SK-N-SH (cell line): Measurements from ENCODE around the gene ESYT1. TPM values are rescaled to one million over a fixed set of nuclear protein-coding genes. Genes with fewer than 3 reads are reported as not detected.
A peak's percentile ranks its signal among the peaks of the same experiment; 100 is the strongest.

Experiments
- CTCF ChIA-PET: fragments of 300-600, 350-600 bp; formaldehyde crosslinking; extraction: SDS; loops from one replicate; lab custom pipeline; 2021; lab: Yijun Ruan, JAX
- POLR2A ChIA-PET: fragments of 350-600 bp; sonication (Branson Sonifier 250); formaldehyde crosslinking; extraction: SDS; loops from one replicate; lab custom pipeline; 2020; ENCODE audit warnings: antibody characterized with exemption, inconsistent platforms; lab: Yijun Ruan, JAX
- DNase-seq: peaks from one replicate; pipeline ENCODE4 v3.0.0; 2012
- H2AFZ ChIP-seq: fragments of 200-600 bp; sonication (generic); 2 replicates; pipeline ENCODE4 v1.8.1; 2016; ENCODE audit warnings: antibody characterized with exemption, mild to moderate bottlenecking, low read depth
- H3F3A ChIP-seq: fragments of 200-600 bp; sonication (generic); replicated peaks from 2 replicates; pipeline ENCODE3; 2016; ENCODE audit warnings: antibody characterized with exemption, mild to moderate bottlenecking; ENCODE audit not compliant: insufficient read depth
- H3K27ac ChIP-seq, 2 experiments: fragments of 200-500 bp in 1 of 2; fragments of 200-600 bp in 1 of 2; sonication (Bioruptor generic) in 1 of 2; sonication (generic), shearing (Covaris generic) in 1 of 2; 2 replicates each; pipeline versions ENCODE4 v1.5.1 to v1.6.1; 2014 to 2016; ENCODE audit warnings: low read depth in 2 of 2, inconsistent platforms in 1 of 2, low read length in 1 of 2, mild to moderate bottlenecking in 1 of 2, mixed read lengths in 1 of 2
- H3K27me3 ChIP-seq: fragments of 200-600 bp; sonication (generic), shearing (Covaris generic); 2 replicates; pipeline ENCODE4 v1.6.1; 2016; ENCODE audit warnings: mixed run types; ENCODE audit not compliant: insufficient read depth
- H3K36me3 ChIP-seq, 2 experiments: fragments of 200-500 bp in 1 of 2; fragments of 200-600 bp in 1 of 2; sonication (Bioruptor generic) in 1 of 2; sonication (generic) in 1 of 2; replicated peaks in 1 of 2; 2 replicates each; pipeline versions ENCODE3 to v1.5.1; 2014 to 2016; ENCODE audit warnings: low read length in 1 of 2, mild to moderate bottlenecking in 1 of 2; ENCODE audit not compliant: insufficient read depth in 2 of 2, control insufficient read depth in 1 of 2
- H3K4me1 ChIP-seq, 2 experiments: fragments of 200-500 bp in 1 of 2; fragments of 200-600 bp in 1 of 2; sonication (Bioruptor generic) in 1 of 2; sonication (generic), shearing (Covaris generic) in 1 of 2; 2 replicates each; pipeline versions ENCODE4 v1.5.1 to v1.6.1; 2014 to 2016; ENCODE audit warnings: low read depth in 1 of 2, low read length in 1 of 2, mixed run types in 1 of 2; ENCODE audit not compliant: insufficient read depth in 2 of 2, control insufficient read depth in 1 of 2
- H3K4me2 ChIP-seq: fragments of 200-600 bp; sonication (generic), shearing (Covaris generic); 2 replicates; pipeline ENCODE4 v1.6.1; 2017; ENCODE audit warnings: mixed run types
- H3K4me3 ChIP-seq, 2 experiments: fragments of 200-500 bp in 1 of 2; fragments of 200-600 bp in 1 of 2; sonication (Bioruptor generic) in 1 of 2; sonication (generic), shearing (Covaris generic) in 1 of 2; 2 replicates each; pipeline versions ENCODE4 v1.5.1 to v1.8.1; 2014 to 2016; ENCODE audit warnings: low read depth in 2 of 2, inconsistent platforms in 1 of 2, low read length in 1 of 2, mild to moderate bottlenecking in 1 of 2, mixed read lengths in 1 of 2, moderate library complexity in 1 of 2
- H3K79me2 ChIP-seq: fragments of 200-600 bp; sonication (generic); 2 replicates; pipeline ENCODE4 v1.8.1; 2017; ENCODE audit warnings: mild to moderate bottlenecking; ENCODE audit not compliant: insufficient read depth
- H3K9ac ChIP-seq: fragments of 200-600 bp; sonication (generic); 2 replicates; pipeline ENCODE4 v1.6.1; 2017; ENCODE audit warnings: mixed run types
- H3K9me2 ChIP-seq: fragments of 200-600 bp; sonication (generic); 2 replicates; pipeline ENCODE4 v1.6.1; 2017; ENCODE audit warnings: mixed run types
- H3K9me3 ChIP-seq: fragments of 200-600 bp; sonication (generic); 2 replicates; pipeline ENCODE4 v1.6.1; 2017; ENCODE audit warnings: mixed run types, mild to moderate bottlenecking, moderate library complexity
- H4K20me1 ChIP-seq: fragments of 200-600 bp; sonication (generic); 2 replicates; pipeline ENCODE4 v1.6.1; 2017; ENCODE audit warnings: mild to moderate bottlenecking, mixed run types; ENCODE audit not compliant: insufficient read depth
- EP300 ChIP-seq, 2 experiments: IDR thresholded peaks; 2 replicates each; pipeline versions ENCODE4 v1.4.0 to v1.6.1; 2012; ENCODE audit warnings: borderline replicate concordance in 1 of 2, low read depth in 1 of 2, low read length in 1 of 2
- FOSL2 ChIP-seq: IDR thresholded peaks from 2 replicates; pipeline ENCODE4 v1.4.0; 2012; ENCODE audit warnings: low read depth, mild to moderate bottlenecking, moderate library complexity, borderline replicate concordance
- GABPA ChIP-seq: IDR thresholded peaks from 2 replicates; pipeline ENCODE4 v1.4.0; 2012; ENCODE audit warnings: low read depth, mild to moderate bottlenecking
- MEF2A ChIP-seq: IDR thresholded peaks from 2 replicates; pipeline ENCODE4 v1.4.0; 2012; ENCODE audit warnings: low read depth, borderline replicate concordance
- MXI1 ChIP-seq: IDR thresholded peaks from 2 replicates; pipeline ENCODE4 v1.6.1; 2012; ENCODE audit warnings: mild to moderate bottlenecking, low read depth, low read length, improper control_type of control experiment
- RAD21 ChIP-seq: IDR thresholded peaks from 2 replicates; pipeline ENCODE4 v1.6.1; 2012; ENCODE audit warnings: mild to moderate bottlenecking, low read length
- RFX5 ChIP-seq: IDR thresholded peaks from 2 replicates; pipeline ENCODE4 v1.6.1; 2012; ENCODE audit warnings: mild to moderate bottlenecking, improper control_type of control experiment, low read length
- RXRA ChIP-seq: IDR thresholded peaks from 2 replicates; pipeline ENCODE4 v1.4.0; 2012; ENCODE audit warnings: low read depth, mild to moderate bottlenecking, borderline replicate concordance
- TAF1 ChIP-seq: IDR thresholded peaks from 2 replicates; pipeline ENCODE4 v1.6.1; 2012; ENCODE audit warnings: low read depth, mild to moderate bottlenecking, low read length, moderate library complexity, borderline replicate concordance
- TCF12 ChIP-seq: IDR thresholded peaks from 2 replicates; pipeline ENCODE4 v1.4.0; 2012
- TEAD4 ChIP-seq: IDR thresholded peaks from 2 replicates; pipeline ENCODE4 v1.4.0; 2012; ENCODE audit warnings: mild to moderate bottlenecking, borderline replicate concordance; ENCODE audit not compliant: insufficient read depth
- YY1 ChIP-seq: IDR thresholded peaks from 2 replicates; pipeline ENCODE4 v1.4.0; 2012; ENCODE audit warnings: low read depth, mild to moderate bottlenecking
- WGBS: methylation state at CpG from one replicate; pipeline ENCODE4 v1.1.6; 2017; ENCODE audit warnings: low lambda C conversion rate; 5-methylcytosine and 5-hydroxymethylcytosine counted together
- polyA plus RNA-seq, 3 experiments: library from polyadenylated mRNA; depleted of rRNA; stranded (reverse); fragments of >200 nt; gene quantifications; 2 replicates each; pipeline ENCODE4 v1.2.3, GENCODE V29; 2012
- TF ChIP-seq, protein P1 (sequence below): IDR thresholded peaks from 2 replicates; pipeline ENCODE4 v1.4.0; 2012; ENCODE audit warnings: low read depth
- TF ChIP-seq, protein P2 (sequence below): IDR thresholded peaks from 2 replicates; pipeline ENCODE4 v1.4.0; 2012; ENCODE audit warnings: low read depth, borderline replicate concordance
- TF ChIP-seq, protein P3 (sequence below): IDR thresholded peaks from 2 replicates; pipeline ENCODE4 v1.4.0; 2012; ENCODE audit warnings: low read depth, borderline replicate concordance
- TF ChIP-seq, protein P4 (sequence below): IDR thresholded peaks from 2 replicates; pipeline ENCODE4 v1.6.1; 2012; ENCODE audit warnings: mild to moderate bottlenecking, low read depth, low read length, moderate library complexity
- TF ChIP-seq, protein P5 (sequence below): fragments of 200-600 bp; sonication (generic); IDR thresholded peaks from 2 replicates; pipeline ENCODE4 v1.6.1; 2017; ENCODE audit warnings: antibody characterized with exemption, mild to moderate bottlenecking, moderate library complexity

Gene ESYT1
- polyA plus RNA-seq, 1 of the 3 experiments (the other 2 are of a cell fraction), result 132 TPM

DNA sequence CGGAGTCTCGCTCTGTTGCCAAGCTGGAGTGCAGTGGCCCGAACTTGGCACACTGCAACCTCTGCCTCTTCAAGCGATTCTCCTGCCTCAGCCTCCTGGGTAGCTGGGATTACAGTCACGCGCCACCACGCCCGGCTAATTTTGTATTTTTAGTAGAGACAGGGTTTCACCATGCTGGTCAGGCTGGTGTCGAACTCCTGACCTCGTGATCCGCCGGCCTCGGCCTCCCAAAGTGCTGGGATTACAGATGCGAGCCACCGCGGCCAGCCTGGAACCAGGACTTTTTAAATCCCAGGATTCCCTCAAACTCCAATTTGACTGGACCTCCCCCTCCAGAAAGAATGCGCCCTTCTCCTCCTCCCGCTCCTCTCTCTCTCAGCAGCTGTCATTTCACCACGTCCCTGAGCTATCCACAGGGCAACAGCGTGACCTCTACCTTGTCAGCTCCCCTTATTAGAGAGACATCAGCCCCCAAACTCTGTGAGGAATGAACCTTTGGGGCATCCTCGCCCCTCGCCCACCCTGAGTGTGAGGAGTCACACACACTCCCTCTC is 2.0 kb downstream of the ESYT1 start (continued):
- TF ChIP-seq MEF2A, result no peak

DNA sequence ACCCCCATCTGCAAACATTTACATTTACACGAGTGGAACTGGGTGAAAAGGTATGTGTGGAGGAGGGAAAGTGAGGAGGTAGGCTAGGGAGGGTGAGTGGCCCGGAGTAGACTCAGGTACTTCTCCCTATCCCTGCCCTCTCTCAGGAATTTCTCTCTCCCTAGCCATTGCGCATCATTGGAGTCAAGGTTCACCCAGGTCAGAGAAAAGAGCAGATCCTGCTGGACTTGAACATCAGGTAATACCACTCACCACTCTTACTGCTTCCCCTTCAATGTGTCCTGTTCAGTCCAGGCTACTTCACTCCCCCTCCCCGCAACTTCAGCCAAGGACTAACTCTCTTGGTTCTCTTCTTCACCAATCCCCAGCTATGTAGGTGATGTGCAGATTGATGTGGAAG is 2.8 kb downstream of the ESYT1 start:
- WGBS, result 98% methylated on average over 4 of the region's 4 CpGs
- Histone ChIP-seq H3K4me2 (peak overlapping the region; percentile 98; the same call in 1 of the 2 replicates), H3K9me3 (no peaks in the 10 kb centered on the region), H3K79me2 (peaks cover 39% of the 10 kb centered on the region), H3K27ac (no peak overlapping the region), H3K9me2 (no peaks in the 10 kb centered on the region), H2AFZ (no peak overlapping the region), H4K20me1 (no peaks in the 10 kb centered on the region), H3K36me3 (peaks cover 38 to 47% of the 10 kb centered on the region in 2 experiments), H3F3A (peaks cover 18% of the 10 kb centered on the region), H3K4me1 (peaks cover 13 to 23% of the 10 kb centered on the region in 2 experiments), H3K9ac (no peak overlapping the region), H3K27me3 (no peaks in the 10 kb centered on the region), H3K4me3 (no peak overlapping the region)
- TF ChIP-seq, protein P1, sequence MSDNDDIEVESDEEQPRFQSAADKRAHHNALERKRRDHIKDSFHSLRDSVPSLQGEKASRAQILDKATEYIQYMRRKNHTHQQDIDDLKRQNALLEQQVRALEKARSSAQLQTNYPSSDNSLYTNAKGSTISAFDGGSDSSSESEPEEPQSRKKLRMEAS, result no peak
- TF ChIP-seq RAD21 (no peak), EP300 (IDR thresholded peaks at IDR 0.05; ENCODE audit: borderline replicate concordance in 1 of 2, low read depth in 1 of 2, low read length in 1 of 2) (no peak), TAF1 (no peak), TEAD4 (no peak), TCF12 (no peak), RFX5 (no peak)
- TF ChIP-seq, protein P2, sequence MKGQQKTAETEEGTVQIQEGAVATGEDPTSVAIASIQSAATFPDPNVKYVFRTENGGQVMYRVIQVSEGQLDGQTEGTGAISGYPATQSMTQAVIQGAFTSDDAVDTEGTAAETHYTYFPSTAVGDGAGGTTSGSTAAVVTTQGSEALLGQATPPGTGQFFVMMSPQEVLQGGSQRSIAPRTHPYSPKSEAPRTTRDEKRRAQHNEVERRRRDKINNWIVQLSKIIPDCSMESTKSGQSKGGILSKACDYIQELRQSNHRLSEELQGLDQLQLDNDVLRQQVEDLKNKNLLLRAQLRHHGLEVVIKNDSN, result no peak
- TF ChIP-seq, protein P3, sequence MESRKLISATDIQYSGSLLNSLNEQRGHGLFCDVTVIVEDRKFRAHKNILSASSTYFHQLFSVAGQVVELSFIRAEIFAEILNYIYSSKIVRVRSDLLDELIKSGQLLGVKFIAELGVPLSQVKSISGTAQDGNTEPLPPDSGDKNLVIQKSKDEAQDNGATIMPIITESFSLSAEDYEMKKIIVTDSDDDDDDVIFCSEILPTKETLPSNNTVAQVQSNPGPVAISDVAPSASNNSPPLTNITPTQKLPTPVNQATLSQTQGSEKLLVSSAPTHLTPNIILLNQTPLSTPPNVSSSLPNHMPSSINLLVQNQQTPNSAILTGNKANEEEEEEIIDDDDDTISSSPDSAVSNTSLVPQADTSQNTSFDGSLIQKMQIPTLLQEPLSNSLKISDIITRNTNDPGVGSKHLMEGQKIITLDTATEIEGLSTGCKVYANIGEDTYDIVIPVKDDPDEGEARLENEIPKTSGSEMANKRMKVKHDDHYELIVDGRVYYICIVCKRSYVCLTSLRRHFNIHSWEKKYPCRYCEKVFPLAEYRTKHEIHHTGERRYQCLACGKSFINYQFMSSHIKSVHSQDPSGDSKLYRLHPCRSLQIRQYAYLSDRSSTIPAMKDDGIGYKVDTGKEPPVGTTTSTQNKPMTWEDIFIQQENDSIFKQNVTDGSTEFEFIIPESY, result no peak
- ChIA-PET POLR2A (no interaction called here), CTCF (interaction anchor here (1.4 to 16.0 kb wide), 2 partner anchors 55 to 75 kb away, joined by 4 to 272 read pairs; partner anchors contain the start of gene SMARCC2)
- DNase-seq, result no peak

DNA sequence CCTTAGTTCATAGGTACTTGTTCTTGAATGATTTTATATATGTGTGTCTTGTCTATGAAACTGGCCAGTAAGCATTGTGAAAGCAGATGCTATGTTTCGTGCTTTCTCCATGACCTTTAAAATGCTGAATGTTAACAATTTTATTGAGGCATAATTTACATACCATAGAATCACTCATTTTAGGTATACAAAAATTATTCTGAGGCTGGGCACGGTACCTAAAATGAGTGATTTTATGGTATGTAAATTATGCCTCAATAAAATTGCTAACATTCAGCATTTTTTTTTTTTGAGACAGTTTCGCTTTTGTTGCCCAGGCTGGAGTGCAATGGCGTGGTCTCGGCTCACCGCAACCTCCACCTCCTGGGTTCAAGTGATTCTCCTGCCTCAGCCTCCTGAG is 6.8 kb downstream of the ESYT1 start:
- Histone ChIP-seq H3K79me2 (peaks cover 21% of the 10 kb centered on the region), H3K9me2 (no peaks in the 10 kb centered on the region), H2AFZ (no peak overlapping the region), H3F3A (peaks cover 5% of the 10 kb centered on the region), H4K20me1 (no peaks in the 10 kb centered on the region), H3K27ac (no peak overlapping the region)
- DNase-seq, result no peak
- TF ChIP-seq, protein P4, sequence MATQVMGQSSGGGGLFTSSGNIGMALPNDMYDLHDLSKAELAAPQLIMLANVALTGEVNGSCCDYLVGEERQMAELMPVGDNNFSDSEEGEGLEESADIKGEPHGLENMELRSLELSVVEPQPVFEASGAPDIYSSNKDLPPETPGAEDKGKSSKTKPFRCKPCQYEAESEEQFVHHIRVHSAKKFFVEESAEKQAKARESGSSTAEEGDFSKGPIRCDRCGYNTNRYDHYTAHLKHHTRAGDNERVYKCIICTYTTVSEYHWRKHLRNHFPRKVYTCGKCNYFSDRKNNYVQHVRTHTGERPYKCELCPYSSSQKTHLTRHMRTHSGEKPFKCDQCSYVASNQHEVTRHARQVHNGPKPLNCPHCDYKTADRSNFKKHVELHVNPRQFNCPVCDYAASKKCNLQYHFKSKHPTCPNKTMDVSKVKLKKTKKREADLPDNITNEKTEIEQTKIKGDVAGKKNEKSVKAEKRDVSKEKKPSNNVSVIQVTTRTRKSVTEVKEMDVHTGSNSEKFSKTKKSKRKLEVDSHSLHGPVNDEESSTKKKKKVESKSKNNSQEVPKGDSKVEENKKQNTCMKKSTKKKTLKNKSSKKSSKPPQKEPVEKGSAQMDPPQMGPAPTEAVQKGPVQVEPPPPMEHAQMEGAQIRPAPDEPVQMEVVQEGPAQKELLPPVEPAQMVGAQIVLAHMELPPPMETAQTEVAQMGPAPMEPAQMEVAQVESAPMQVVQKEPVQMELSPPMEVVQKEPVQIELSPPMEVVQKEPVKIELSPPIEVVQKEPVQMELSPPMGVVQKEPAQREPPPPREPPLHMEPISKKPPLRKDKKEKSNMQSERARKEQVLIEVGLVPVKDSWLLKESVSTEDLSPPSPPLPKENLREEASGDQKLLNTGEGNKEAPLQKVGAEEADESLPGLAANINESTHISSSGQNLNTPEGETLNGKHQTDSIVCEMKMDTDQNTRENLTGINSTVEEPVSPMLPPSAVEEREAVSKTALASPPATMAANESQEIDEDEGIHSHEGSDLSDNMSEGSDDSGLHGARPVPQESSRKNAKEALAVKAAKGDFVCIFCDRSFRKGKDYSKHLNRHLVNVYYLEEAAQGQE, result no peak
- TF ChIP-seq FOSL2, result no peak
- TF ChIP-seq, protein P5, sequence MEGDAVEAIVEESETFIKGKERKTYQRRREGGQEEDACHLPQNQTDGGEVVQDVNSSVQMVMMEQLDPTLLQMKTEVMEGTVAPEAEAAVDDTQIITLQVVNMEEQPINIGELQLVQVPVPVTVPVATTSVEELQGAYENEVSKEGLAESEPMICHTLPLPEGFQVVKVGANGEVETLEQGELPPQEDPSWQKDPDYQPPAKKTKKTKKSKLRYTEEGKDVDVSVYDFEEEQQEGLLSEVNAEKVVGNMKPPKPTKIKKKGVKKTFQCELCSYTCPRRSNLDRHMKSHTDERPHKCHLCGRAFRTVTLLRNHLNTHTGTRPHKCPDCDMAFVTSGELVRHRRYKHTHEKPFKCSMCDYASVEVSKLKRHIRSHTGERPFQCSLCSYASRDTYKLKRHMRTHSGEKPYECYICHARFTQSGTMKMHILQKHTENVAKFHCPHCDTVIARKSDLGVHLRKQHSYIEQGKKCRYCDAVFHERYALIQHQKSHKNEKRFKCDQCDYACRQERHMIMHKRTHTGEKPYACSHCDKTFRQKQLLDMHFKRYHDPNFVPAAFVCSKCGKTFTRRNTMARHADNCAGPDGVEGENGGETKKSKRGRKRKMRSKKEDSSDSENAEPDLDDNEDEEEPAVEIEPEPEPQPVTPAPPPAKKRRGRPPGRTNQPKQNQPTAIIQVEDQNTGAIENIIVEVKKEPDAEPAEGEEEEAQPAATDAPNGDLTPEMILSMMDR, result no peak
- TF ChIP-seq RXRA, result no peak
- TF ChIP-seq TAF1, result no peak
- no peak for TF ChIP-seq EP300 (IDR thresholded peaks at IDR 0.05; ENCODE audit: borderline replicate concordance in 1 of 2, low read depth in 1 of 2, low read length in 1 of 2)
- TF ChIP-seq MXI1, result no peak
- no peak for TF ChIP-seq YY1
- no peak for TF ChIP-seq GABPA
- TF ChIP-seq, all 33 proteins: peak for 0
- POLR2A ChIA-PET, result no interaction called here
- no peak overlapping the region for H3K4me3 ChIP-seq
- no peak overlapping the region for H3K4me2 ChIP-seq
- H3K4me1 ChIP-seq, result peaks cover 0 to 4% of the 10 kb centered on the region in 2 experiments; a peak in 1 of 4 replicates
- H3K9ac ChIP-seq, result no peak overlapping the region
- H3K36me3 ChIP-seq, result peaks cover 62 to 74% of the 10 kb centered on the region in 2 experiments
- H3K9me3 ChIP-seq, result no peaks in the 10 kb centered on the region
- CTCF ChIA-PET, result interaction anchor here (2.3 kb wide), 1 partner anchor 17 kb away, joined by 7 read pairs; the partner anchor contains the start of gene MYL6B
- 96% methylated on average over 6 of the region's 6 CpGs for WGBS
- no peaks in the 10 kb centered on the region for H3K27me3 ChIP-seq
